Esophagus muscularis mucosa (tissue), 4 donors: ENCODE data around the gene HS3ST3A1.

Experiments
- EP300 ChIP-seq: sonication (generic); formaldehyde crosslinking; IDR thresholded peaks from one replicate; pipeline ENCODE4 v1.6.1; 2017; ENCODE audit warnings: antibody characterized with exemption
- POLR2A ChIP-seq: fragments of 450-650 bp; IDR thresholded peaks from one replicate; pipeline ENCODE4 v1.6.1; 2017; ENCODE audit warnings: antibody characterized with exemption, moderate library complexity, mild to moderate bottlenecking, low read depth
- POLR2AphosphoS5 ChIP-seq, 2 donors: sonication (generic); formaldehyde crosslinking; IDR thresholded peaks; one replicate each; pipeline ENCODE4 v1.6.1; 2017; ENCODE audit warnings: antibody characterized with exemption in 2 of 2
- TF ChIP-seq, protein P1 (sequence below), 3 experiments: fragments of 200-600 bp in 2 of 3; fragments of 450-650 bp in 1 of 3; sonication (generic) in 2 of 3; IDR thresholded peaks; one replicate each; pipeline ENCODE4 v1.5.1; 2017 to 2019; ENCODE audit warnings: antibody characterized with exemption in 3 of 3, mild to moderate bottlenecking in 2 of 3, moderate library complexity in 1 of 3

DNA sequence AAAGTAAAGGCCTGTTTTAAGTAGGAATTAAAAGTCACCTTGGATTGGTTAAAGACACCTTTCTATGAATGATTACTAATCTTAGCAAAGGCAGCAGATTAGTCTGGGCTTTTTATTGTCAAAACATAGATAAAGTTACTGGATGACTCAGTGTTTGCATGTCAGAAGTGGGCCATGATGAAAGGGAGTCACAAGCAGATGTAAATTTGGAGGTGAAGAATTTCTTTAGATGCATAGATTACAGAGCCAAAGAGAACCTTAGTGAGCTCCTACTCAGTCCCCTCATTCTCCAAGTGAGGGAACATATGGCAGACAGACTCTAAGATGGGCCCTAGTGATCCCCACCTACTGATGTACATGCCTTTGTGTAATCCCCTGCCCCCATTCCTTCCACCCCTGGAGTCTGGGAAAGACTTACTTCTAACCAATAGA, 124.5 kb downstream of the HS3ST3A1 start:
- TF ChIP-seq EP300 (no peak), POLR2AphosphoS5 (IDR thresholded peaks at IDR 0.05) (no peak), POLR2A (no peak)
- TF ChIP-seq, protein P1, sequence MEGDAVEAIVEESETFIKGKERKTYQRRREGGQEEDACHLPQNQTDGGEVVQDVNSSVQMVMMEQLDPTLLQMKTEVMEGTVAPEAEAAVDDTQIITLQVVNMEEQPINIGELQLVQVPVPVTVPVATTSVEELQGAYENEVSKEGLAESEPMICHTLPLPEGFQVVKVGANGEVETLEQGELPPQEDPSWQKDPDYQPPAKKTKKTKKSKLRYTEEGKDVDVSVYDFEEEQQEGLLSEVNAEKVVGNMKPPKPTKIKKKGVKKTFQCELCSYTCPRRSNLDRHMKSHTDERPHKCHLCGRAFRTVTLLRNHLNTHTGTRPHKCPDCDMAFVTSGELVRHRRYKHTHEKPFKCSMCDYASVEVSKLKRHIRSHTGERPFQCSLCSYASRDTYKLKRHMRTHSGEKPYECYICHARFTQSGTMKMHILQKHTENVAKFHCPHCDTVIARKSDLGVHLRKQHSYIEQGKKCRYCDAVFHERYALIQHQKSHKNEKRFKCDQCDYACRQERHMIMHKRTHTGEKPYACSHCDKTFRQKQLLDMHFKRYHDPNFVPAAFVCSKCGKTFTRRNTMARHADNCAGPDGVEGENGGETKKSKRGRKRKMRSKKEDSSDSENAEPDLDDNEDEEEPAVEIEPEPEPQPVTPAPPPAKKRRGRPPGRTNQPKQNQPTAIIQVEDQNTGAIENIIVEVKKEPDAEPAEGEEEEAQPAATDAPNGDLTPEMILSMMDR (IDR thresholded peaks at IDR 0.05): no peak
